Amniotic stem cell (primary cell): Measurements from ENCODE around the gene NAE1.
A peak's percentile ranks its signal among the peaks of the same experiment; 100 is the strongest.
"Not testable (repeated sequence)": the region's sequence is repeated elsewhere in the genome, so short reads cannot be mapped to it uniquely, and the experiment has no call there.

Source experiments
- DNase-seq: peaks from one replicate; lab custom pipeline; 2025; lab: John Stamatoyannopoulos, UW

The NAE1 gene

GRCh38 chr16:66830422-66831404 lies at the start of gene NAE1:
TSS of gene NAE1 (minus strand) at chr16:66830976. CDS start at chr16:66830899, 77 bp downstream.
- DNase-seq = peak; percentile 68

DNA sequence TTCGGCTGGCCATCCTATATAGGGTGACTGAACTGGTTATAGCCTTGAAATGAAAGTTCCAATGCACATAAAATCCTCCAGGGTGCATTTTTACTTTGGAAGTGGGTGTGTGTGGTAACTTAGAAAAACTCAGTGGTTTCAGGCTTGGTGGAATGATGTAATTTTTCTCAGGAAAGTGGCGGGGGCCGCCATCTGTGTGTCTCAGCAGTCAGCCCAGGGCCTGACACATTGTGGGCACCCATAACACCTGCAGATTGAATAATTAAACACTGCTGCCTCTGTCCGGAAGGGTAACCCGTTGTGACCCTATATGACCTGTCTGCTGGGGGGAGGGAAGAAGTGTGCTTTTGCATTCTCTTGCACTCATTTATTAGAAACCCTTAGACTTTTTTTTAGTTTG lies 47.3 kb upstream of the NAE1 start:
- DNase-seq = no peak

- no peak for DNase-seq
Measured at GRCh38 chr16:66874079-66874775, 43.5 kb upstream of the NAE1 start.

DNA sequence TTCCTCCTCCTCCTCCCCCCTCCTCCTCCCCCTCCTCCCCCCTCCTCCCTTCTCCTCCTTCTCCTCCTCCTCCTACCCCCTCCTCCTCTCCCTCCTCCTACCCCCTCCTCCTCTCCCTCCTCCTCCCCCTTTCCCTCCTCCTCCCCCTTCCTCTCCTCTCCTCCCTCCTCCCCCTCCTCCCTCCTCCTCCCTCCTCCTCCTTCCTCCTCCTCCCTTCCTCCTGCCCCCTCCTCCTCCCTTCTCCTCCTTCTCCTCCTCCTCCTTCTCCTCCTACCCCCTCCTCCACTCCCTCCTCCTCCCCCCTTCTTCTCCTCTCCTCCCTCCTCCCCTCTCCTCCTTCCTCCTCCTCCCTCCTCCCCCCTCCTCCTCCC lies 42.9 kb upstream of the NAE1 start:
- DNase-seq = no peak

DNA sequence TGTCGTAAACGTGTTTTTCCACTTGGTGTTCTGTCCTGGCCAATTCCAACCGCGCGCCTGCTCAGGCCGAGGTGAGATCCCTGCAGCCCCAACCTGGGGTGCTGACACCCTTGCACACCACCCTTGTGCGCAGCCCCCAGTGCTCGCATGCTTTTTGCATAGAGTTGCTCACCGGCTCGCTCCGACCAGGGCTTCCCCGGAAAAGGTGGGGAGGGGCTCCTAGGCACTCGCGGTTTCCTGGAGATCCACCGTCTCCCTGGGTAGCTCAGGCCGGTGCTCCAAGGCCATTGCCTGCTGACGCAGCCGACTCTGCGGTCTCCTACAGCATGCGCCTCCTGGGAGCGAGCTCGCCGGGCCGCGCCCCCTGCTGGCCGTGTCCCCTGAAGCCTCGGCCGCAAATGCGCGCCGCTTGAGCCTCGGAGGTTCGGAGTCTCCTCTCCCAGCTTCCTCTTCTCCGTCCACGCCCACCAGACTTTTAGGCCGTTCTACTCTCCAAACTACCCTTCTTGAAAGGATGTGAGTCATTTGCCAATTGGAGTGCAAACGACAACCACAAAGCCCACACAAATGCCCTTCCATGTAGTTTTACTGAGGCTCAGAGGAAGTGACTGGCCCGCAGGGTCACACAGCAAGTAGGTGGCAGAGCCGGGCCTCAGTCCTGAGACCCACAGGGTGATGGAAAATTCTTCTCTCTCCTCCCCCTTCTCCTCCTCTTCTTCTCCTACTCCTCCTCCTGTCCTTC lies 42.3 kb upstream of the NAE1 start:
- DNase-seq = peak; percentile 97

- DNase-seq = no peak
Measured at GRCh38 chr16:66872559-66872942, 41.8 kb upstream of the NAE1 start.

- DNase-seq = no peak
Measured at GRCh38 chr16:66871840-66872239, 41.1 kb upstream of the NAE1 start.

DNA sequence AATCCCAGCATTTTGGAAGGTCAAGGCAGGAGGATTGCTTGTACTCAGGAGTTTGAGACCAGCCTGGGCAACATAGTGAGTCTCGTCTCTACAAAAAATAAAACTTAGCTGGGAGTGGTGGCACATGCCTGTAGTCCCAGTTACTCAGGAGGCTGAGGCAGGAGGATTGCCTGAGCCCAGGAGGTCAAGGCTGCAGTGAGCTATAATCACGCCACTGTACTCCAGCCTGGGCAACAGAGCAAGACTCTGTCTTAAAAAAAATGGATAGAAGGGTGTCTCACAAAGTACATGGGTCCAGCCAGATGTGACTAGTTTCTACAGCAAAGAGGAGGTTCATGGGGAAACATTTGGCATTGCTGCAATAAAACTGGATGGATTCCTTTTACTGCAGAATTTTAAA lies 40.6 kb upstream of the NAE1 start:
- DNase-seq = not testable (repeated sequence)

DNA sequence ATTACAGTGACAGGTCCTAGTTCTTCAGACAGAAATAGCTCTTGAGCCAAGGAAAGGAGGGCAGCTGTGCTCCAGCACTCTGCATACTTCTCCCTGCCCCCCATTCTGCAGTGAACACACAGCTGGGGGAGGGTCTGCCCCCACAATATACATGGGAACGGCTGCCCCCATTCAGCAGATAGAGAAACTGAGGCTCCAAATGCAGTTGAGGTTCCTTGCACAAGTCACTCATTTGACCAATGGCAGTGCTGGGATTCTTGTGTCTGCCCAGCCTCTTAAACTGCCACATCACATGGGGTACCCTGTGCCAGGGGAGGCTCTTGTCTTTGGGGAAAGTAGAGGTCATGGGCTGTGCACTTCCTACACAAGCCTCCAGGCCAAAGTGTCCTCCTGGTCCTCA lies 38.6 kb upstream of the NAE1 start:
- no peak for DNase-seq

DNA sequence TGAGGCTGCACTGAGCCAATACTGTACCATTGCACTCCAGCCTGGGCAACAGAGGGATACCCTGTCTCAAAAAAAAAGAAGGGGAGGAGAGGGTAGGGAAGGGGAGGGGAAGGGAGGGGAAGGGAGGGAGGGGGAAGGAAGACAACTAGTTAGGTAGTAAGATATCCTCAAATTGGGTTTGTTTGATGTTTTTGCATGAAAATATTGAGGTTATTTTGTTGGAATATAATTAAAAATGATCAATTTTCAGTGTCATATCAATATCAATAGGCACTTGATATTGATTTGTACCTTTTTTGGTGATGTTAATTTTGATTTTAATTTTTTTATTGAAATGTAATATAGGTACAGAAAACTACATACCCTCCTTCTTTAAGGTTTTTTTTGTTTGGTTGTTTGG lies 32.9 kb upstream of the NAE1 start:
- no peak for DNase-seq

- DNase-seq = no peak
Measured at GRCh38 chr16:66862023-66862520, 31.3 kb upstream of the NAE1 start.

GRCh38 chr16:66859397-66860068 lies 28.8 kb upstream of the NAE1 start:
- DNase-seq = no peak

DNA sequence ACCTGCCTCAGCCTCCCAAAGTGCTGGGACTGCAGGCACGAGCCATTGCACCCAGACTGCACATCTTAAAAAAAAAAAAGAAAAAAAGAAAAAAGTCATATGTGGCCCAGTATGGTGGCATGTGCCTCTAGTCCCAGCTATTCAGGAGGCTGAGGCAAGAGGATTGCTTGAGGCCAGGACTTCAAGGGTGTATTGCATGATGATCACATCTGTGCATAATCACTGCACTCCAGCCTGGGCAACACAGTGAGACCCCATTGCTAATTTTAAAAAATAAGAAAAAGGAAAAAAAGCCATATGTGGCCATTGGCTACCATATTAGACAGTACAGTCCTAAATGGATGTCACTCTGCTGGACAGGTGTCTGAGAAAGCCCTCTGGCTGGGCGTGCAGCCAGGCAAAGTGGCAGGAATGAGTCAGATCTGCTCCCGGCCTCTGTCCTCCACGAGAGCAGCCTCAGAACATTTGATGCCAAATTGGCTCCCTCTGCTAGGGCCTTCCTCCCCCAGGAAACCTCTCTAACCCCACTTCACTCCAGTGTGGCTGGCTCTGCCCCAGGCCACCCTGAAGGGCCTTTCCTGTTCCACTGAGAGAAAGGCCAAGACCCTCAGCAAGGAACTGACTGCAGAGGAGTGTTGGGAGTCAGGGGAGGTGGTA lies 28.1 kb upstream of the NAE1 start:
- no peak for DNase-seq

DNA sequence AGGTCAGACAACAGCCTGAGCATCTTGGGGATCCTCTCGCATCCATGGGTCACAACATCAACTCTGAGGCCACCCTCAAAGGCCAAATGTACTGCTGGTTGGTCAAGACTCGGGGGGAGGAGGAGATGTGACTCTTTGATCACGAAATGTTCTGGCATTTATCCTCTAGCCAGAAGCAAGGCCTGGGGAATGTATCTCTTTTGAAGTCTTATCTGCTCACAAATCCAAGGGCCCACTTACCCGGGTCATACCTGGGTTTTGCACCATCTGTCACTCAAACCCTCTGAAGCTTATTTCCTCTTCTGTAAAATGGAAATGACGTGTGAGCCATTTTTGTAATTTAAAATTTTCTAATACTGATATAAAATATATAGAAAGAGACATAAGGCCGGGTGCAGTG lies 26.7 kb upstream of the NAE1 start:
- DNase-seq = no peak

DNA sequence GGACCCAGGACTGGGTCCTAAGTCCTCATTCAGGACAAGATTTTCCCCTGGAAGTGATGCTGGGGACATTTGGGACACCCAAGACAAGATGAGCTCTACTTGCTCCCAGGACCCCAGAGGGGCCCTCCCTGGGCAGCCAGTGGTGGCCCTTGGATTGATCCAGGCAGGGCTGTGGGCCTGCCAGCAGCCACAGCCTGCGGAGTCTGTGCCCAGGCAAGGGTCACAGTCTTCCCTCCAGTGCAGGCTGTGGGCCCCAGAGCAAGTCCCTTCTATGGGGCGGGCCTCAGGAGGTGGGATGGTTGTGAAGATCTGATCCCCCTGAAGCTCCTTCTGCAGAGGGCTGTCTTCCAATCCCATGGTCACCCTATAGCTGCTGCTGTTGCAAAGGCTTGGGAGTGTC lies 26.0 kb upstream of the NAE1 start:
- DNase-seq = no peak

- DNase-seq = no peak
Measured at GRCh38 chr16:66856184-66856730, 25.5 kb upstream of the NAE1 start.

DNA sequence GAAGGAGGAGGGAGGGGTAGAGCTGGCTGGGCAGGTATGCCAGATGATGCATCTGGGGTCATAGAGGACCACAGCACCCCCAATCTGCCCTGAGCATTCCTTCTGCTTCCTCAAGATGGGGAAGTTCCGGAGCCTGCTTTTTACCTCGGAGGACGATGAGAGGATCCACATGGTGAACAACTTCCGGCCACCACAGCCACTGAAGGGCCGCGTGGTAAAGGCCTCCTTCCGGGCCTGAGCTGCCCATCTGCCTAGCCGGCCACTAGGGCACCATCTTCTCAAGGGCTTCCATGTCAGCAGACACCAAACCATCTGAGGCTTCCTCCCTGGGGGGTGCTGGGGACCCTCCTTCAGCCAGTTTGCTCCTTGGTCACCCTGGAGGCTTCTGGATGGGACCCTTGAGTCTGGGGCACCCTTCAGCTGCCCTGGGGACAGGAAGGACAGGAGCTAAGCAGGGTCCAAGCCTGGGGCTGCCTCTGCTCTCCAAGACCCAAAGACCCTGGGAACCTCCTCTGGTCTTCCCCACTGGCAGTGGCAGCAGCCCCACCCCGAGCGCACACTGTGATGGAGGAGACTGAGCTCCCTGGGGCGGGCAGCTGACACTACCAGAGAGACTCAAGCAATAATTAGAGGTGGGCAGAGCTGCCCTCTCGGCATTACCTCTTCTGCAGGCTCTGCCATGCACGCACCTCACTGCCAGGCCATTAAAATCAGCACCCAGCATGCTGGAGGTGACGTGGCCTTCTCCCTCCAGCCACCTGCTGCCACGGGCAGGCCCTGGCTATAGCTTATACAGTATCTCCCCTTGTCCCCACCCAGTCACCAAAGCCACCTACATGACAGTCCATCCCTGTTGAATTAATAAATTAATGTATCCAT lies 22.7 kb upstream of the NAE1 start:
- DNase-seq = no peak

GRCh38 chr16:66851166-66851964 lies 20.6 kb upstream of the NAE1 start:
- no peak for DNase-seq
